ENCODE data around the gene DIO3. TPM values are rescaled to one million over a fixed set of nuclear protein-coding genes. Genes with fewer than 3 reads are reported as not detected.

DIO3 gene
- total and polyA plus RNA-seq, 2 of the 13 experiments (the other 11 are each of a cell fraction or from before 2014, with no cell fraction given) = not detected

DNA sequence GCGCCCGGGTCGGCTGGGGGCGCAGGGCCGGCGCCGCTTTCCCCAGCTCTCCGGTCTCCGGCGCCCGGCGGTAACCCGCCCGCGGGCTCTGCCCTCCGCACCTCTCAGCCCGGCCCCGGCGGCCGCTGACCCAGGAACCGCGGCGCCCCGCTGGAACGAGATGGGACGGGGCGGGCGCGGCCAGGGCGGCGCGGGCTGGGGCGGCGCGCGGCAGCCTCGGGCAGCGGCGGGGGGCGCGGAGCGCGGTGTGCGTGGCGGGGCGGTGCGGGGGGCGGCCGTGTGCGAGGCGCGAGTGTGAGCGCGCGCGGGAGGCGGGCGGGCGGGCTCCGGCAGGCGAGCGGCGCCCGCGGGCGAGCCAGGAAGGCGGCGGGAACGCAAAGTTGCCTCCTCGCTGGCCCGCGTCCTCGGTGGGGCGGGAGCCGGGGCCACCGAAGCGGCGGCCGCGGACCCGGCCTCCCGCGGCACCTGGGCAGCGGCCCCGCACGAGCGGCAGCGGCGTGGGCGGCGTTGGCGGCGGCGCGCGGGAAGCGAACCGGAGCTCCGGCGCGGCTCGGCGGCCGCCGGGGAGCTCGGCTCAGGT, 671 bp upstream of the DIO3 start:
- Histone ChIP-seq H3K9ac (ENCODE audit: insufficient read depth, low read depth, low read length) (no peak overlapping the region), H3K27ac (ENCODE audit: extremely low read length, insufficient read depth, low read length) (no peak overlapping the region)
- no peak for ATAC-seq
- TF ChIP-seq MATR3 (CRISPR knock-in tag; IDR thresholded peaks at IDR 0.05) = no peak
- TF ChIP-seq CBX1 (IDR thresholded peaks at IDR 0.05; ENCODE audit: low read depth) = no peak
- TF ChIP-seq, protein P1, sequence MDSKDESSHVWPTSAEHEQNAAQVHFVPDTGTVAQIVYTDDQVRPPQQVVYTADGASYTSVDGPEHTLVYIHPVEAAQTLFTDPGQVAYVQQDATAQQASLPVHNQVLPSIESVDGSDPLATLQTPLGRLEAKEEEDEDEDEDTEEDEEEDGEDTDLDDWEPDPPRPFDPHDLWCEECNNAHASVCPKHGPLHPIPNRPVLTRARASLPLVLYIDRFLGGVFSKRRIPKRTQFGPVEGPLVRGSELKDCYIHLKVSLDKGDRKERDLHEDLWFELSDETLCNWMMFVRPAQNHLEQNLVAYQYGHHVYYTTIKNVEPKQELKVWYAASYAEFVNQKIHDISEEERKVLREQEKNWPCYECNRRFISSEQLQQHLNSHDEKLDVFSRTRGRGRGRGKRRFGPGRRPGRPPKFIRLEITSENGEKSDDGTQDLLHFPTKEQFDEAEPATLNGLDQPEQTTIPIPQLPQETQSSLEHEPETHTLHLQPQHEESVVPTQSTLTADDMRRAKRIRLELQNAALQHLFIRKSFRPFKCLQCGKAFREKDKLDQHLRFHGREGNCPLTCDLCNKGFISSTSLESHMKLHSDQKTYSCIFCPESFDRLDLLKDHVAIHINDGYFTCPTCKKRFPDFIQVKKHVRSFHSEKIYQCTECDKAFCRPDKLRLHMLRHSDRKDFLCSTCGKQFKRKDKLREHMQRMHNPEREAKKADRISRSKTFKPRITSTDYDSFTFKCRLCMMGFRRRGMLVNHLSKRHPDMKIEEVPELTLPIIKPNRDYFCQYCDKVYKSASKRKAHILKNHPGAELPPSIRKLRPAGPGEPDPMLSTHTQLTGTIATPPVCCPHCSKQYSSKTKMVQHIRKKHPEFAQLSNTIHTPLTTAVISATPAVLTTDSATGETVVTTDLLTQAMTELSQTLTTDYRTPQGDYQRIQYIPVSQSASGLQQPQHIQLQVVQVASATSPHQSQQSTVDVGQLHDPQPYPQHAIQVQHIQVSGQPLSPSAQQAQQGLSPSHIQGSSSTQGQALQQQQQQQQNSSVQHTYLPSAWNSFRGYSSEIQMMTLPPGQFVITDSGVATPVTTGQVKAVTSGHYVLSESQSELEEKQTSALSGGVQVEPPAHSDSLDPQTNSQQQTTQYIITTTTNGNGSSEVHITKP (CRISPR knock-in tag; IDR thresholded peaks at IDR 0.05; ENCODE audit: low read depth) = no peak
- TF ChIP-seq ZNF776 (CRISPR knock-in tag; IDR thresholded peaks at IDR 0.05) = no peak
- no peak for TF ChIP-seq ZNF260 (CRISPR knock-in tag; IDR thresholded peaks at IDR 0.05; ENCODE audit: borderline replicate concordance, low read depth)
- no peak for TF ChIP-seq NBN (conservative IDR thresholded peaks at IDR 0.05)
- TF ChIP-seq, protein P2, sequence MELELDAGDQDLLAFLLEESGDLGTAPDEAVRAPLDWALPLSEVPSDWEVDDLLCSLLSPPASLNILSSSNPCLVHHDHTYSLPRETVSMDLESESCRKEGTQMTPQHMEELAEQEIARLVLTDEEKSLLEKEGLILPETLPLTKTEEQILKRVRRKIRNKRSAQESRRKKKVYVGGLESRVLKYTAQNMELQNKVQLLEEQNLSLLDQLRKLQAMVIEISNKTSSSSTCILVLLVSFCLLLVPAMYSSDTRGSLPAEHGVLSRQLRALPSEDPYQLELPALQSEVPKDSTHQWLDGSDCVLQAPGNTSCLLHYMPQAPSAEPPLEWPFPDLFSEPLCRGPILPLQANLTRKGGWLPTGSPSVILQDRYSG (CRISPR knock-in tag; IDR thresholded peaks at IDR 0.05) = no peak
- TF ChIP-seq ZNF367 (CRISPR knock-in tag; IDR thresholded peaks at IDR 0.05; ENCODE audit: borderline replicate concordance) = no peak
- TF ChIP-seq HMGXB4 (CRISPR knock-in tag; IDR thresholded peaks at IDR 0.05; ENCODE audit: borderline replicate concordance in 1 of 2, low read depth in 1 of 2) = no peak
- TF ChIP-seq ZNF615 (CRISPR knock-in tag; IDR thresholded peaks at IDR 0.05; ENCODE audit: borderline replicate concordance) = no peak
- TF ChIP-seq MIER3 (CRISPR knock-in tag; IDR thresholded peaks at IDR 0.05; ENCODE audit: borderline replicate concordance) = no peak
- TF ChIP-seq ZNF609 (CRISPR knock-in tag; IDR thresholded peaks at IDR 0.05; ENCODE audit: borderline replicate concordance) = no peak
- no peak for TF ChIP-seq ZNF724P (CRISPR knock-in tag; IDR thresholded peaks at IDR 0.05; ENCODE audit: borderline replicate concordance)

More for the DNA sequence above, 671 bp upstream of the DIO3 start:
- Histone ChIP-seq H3K27me3 (ENCODE audit: control insufficient read depth in 1 of 2, insufficient read depth in 2 of 2, low read length in 2 of 2) (peaks cover 10 to 53% of the 10 kb centered on the region in 2 experiments; a peak in 4 of 5 replicates), H3K79me2 (ENCODE audit: insufficient read depth, low read length) (no peaks in the 10 kb centered on the region), H2AFZ (ENCODE audit: low read length) (no peak overlapping the region), H4K20me1 (ENCODE audit: insufficient read depth, low read length) (no peaks in the 10 kb centered on the region), H3K4me2 (ENCODE audit: low read depth, low read length) (no peak overlapping the region), H3K9me3 (ENCODE audit: low read length) (no peaks in the 10 kb centered on the region), H3K4me3 (replicated peaks in 1 of 3; ENCODE audit: insufficient read depth in 1 of 3, low read depth in 2 of 3, low read length in 3 of 3) (no peak overlapping the region), H3K36me3 (replicated peaks in 1 of 2; ENCODE audit: control insufficient read depth in 1 of 2, insufficient read depth in 2 of 2, low read length in 2 of 2) (no peaks in the 10 kb centered on the region), H3K4me1 (ENCODE audit: insufficient read depth, low read length) (peaks cover 3% of the 10 kb centered on the region)
- DNase-seq (ENCODE audit: low spot score) = no peak
- intact Hi-C loops (cut with micrococcal nuclease; ENCODE audit: unreplicated experiment) = no loop called here
- POLR2A ChIA-PET = no interaction called here
- no peak for FAIRE-seq
- in situ Hi-C loops (cut with HindIII; ENCODE audit: extremely low pct_ligation_motif_present, low pct_unique_long_range_greater_than_20kb) = no loop called here
- CTCF ChIA-PET (ENCODE audit: low intra/inter-chr PET ratio, low total read pairs) = no interaction called here
- no TSS peak for BruUV-seq (replicated peaks)
- 83% methylated on average over 83 of the region's 106 CpGs for WGBS (ENCODE audit: low lambda C conversion rate)
